Colonic mucosa (tissue), 4 donors: ENCODE results near the gene FBRSL1. TPM values are rescaled to one million over a fixed set of nuclear protein-coding genes. Genes with fewer than 3 reads are reported as not detected.

Experiments used
- DNase-seq: peaks from one replicate; pipeline ENCODE4 v3.0.0-alpha.2; 2020
- H3K27ac ChIP-seq: fragments of 200-600 bp; one replicate; pipeline ENCODE4 v1.8.0; 2021
- H3K27me3 ChIP-seq: fragments of 200-600 bp; one replicate; pipeline ENCODE4 v1.8.0; 2021
- H3K36me3 ChIP-seq: fragments of 200-600 bp; one replicate; pipeline ENCODE4 v1.8.0; 2021
- H3K4me1 ChIP-seq: fragments of 200-600 bp; one replicate; pipeline ENCODE4 v1.8.0; 2021; ENCODE audit warnings: mild to moderate bottlenecking
- H3K4me3 ChIP-seq: fragments of 200-600 bp; one replicate; pipeline ENCODE4 v1.8.0; 2021
- H3K9ac ChIP-seq, 2 donors: one replicate each; pipeline ENCODE4 v1.7.0; 2013; ENCODE audit warnings: control low read depth in 2 of 2, low read depth in 2 of 2, low read length in 2 of 2
- H3K9me3 ChIP-seq: fragments of 200-600 bp; one replicate; pipeline ENCODE4 v1.8.0; 2021
- intact Hi-C: fragments of 100-400 bp; cut with DNase I; formaldehyde crosslinking; loops from one replicate; pipeline ENCODE4 v1.14.1; 2022
- total RNA-seq, 2 donors: library from RNA; stranded (reverse); fragmentation: NEBNext Ultra II Directional in 1 of 2; extraction: Animal tissue kit (Norgen Biotek cat#: 25700) in 1 of 2; gene quantifications; one replicate each; pipeline ENCODE4 v1.2.1, GENCODE V29; 2021
- TF ChIP-seq, protein P1 (sequence below): fragments of 200-600 bp; IDR thresholded peaks from one replicate; pipeline ENCODE4 v1.8.0; 2022; ENCODE audit warnings: antibody characterized with exemption, mild to moderate bottlenecking
- donor health status: healthy.
- donor health status: DM: no; HTN: no; CAD: no.
- donor health status: DM: no; HTN: no; CAD: no.

Gene FBRSL1
- total RNA-seq, 2 donors from 2014 or later, result 51.9 to 101 TPM

DNA sequence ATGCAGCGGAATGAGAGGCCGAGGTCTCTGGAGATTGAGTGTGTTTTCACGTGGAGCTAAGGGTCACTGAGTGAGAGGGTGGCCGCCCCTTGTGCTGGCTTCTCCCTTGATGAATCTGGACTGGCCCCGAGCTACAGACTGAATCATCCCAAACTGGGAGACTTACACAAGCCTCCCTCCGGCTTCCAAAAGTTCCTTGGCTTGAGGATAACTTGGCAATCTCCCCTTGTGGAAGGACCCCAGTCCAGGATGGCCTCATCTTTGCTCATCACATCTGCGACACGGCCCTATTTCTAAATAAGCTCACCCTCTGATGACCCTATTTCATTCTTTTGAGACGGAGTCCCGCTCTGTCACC lies 41.5 kb upstream of the FBRSL1 start:
- H3K36me3 ChIP-seq, result no peaks in the 10 kb centered on the region
- H3K27me3 ChIP-seq, result no peaks in the 10 kb centered on the region
- TF ChIP-seq, protein P1, sequence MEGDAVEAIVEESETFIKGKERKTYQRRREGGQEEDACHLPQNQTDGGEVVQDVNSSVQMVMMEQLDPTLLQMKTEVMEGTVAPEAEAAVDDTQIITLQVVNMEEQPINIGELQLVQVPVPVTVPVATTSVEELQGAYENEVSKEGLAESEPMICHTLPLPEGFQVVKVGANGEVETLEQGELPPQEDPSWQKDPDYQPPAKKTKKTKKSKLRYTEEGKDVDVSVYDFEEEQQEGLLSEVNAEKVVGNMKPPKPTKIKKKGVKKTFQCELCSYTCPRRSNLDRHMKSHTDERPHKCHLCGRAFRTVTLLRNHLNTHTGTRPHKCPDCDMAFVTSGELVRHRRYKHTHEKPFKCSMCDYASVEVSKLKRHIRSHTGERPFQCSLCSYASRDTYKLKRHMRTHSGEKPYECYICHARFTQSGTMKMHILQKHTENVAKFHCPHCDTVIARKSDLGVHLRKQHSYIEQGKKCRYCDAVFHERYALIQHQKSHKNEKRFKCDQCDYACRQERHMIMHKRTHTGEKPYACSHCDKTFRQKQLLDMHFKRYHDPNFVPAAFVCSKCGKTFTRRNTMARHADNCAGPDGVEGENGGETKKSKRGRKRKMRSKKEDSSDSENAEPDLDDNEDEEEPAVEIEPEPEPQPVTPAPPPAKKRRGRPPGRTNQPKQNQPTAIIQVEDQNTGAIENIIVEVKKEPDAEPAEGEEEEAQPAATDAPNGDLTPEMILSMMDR, result no peak
- no peak overlapping the region for H3K27ac ChIP-seq
- no peak for DNase-seq
- H3K4me1 ChIP-seq, result no peaks in the 10 kb centered on the region
- no peak overlapping the region for H3K9ac ChIP-seq
- no peaks in the 10 kb centered on the region for H3K9me3 ChIP-seq
- H3K4me3 ChIP-seq, result no peak overlapping the region
- intact Hi-C loops, result no loop called here

DNA sequence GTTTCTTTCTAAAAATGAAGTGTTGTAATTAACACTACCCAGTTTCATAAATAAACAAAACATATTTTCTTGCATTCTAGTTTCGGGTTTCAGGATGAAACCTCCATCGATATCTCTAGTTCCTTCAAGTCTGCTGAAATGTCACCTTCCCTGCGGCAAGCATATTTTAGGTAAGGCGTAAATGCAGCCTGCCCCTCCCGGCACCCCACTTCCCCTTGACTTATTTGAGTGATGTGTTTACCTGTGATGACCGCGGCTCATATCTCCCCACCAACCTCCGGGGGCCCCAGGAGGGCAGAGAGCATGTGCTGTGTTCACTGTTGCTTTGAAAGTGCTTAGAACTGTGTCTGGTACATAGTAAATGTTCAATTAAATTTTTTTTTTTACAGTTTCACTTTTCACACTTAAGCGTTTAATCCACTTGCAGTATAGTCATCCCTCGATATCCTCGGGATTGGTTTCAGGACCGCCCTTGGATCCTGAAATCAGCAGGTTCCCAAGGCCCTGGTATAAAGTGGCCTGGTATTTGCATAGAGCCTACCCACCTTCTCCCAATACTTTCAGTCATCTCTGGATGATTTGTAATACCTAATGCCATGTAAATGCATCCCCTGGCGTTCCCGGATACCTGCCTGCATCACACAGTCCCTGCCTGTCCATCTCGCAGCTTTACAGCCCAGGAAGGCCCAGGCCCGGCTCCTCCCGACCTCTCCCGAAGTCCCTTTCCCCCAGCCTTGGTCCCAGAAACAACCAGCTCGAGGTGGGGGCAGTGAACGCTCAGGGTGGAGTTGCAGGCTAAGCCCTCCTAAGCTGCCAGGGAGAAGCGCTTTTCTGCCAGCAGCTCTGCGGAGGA lies 40.2 kb upstream of the FBRSL1 start:
- Histone ChIP-seq H3K4me1 (no peaks in the 10 kb centered on the region), H3K9ac (no peak overlapping the region), H3K9me3 (no peaks in the 10 kb centered on the region), H3K27me3 (no peaks in the 10 kb centered on the region), H3K36me3 (no peaks in the 10 kb centered on the region), H3K27ac (no peak overlapping the region), H3K4me3 (no peak overlapping the region)
- intact Hi-C loops, result no loop called here
- TF ChIP-seq, protein P1, result no peak
- DNase-seq, result no peak

DNA sequence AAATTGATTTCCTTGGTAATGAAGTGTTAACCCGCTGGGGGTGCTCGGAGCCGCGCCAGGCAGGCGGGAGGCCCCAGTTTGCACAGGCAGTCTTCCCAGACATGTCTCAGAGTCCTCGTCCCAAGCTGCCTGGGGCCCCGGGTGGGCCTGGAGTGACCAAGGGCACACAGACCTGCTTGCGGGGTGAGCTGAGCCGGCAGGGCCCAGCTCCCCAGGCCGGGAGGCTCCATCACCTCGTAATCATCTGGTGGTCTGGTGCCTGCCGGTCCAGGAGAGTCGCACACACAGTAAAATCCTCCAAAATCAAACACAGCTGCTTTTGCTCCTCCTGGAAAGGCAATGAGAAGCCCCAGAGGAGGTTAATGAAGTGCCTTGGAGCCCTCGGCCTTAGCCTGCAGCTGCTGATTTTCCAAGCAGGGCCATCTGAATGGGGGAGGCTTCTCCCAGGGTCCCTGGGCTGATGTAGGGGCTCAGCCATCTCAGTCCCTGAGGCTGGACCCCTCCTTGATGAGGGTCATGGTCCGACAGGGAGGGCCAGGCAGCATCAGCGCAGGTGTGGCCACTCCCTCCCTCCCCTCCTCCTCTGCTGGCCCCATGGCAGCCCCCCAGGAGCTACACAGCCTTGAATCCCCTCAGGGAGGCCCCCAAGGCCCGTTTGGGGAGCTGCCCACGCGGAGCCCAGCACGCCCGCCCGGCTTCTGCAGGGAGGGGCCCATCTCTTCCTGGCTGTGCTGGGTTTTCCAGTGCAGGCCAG lies 39.4 kb upstream of the FBRSL1 start:
- H3K9ac ChIP-seq, result no peak overlapping the region
- no peak overlapping the region for H3K27ac ChIP-seq
- TF ChIP-seq, protein P1, result no peak
- no peaks in the 10 kb centered on the region for H3K36me3 ChIP-seq
- no peaks in the 10 kb centered on the region for H3K27me3 ChIP-seq
- no peaks in the 10 kb centered on the region for H3K9me3 ChIP-seq
- no peak for DNase-seq
- no peaks in the 10 kb centered on the region for H3K4me1 ChIP-seq
- intact Hi-C loops, result no loop called here
- no peak overlapping the region for H3K4me3 ChIP-seq

DNA sequence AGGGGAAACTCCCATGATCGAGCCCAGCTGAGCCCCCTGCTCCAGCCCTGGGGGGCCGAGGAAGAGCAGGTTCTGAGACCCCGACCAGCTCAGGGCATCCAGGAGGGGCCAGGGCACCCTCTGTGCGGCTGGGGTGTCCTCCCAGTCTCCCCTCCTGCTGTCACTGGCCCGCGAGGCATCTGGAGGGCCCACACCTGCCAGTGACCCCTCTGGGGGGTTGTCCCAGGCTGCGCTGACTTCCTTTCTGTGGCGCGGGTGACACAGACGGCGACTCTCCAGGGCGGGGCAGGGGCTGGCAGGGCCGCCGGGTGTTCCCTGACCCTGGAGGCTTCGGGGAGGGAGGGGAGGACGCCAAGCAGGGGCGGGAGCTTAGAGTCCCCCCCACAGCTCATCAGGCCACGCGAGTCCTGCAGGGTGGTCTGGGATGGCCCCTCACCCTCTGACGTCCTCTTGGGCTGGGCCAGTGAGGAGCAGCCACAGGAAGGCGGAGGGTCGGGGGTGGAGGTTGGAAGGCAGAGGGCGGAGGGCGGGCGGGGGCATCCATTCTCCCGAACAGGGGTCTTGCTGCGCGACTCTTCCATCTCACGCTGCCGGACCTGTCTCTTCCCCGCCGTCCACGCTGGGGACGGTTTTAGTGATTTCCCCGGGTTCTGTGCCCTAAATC lies 38.6 kb upstream of the FBRSL1 start:
- no peak for DNase-seq
- no peaks in the 10 kb centered on the region for H3K9me3 ChIP-seq

DNA sequence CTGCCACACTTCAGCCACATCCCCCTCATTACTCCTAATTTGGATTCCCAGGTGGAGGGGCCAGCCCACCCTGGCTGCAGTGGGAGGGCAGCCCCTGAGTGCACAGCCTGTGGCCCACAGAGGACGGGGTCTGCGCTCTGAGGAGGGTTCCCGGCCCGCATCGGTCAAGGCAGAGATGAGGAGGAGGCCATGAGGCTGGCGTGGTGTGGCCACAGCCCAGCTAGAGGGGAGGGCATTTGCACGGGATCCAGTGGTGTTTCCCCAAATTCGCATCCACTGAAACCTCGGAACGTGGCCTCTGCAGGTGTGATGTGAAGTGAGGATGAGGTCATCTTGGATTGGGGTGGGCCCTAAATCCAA lies 38.1 kb upstream of the FBRSL1 start:
- Histone ChIP-seq H3K4me1 (no peaks in the 10 kb centered on the region), H3K27me3 (no peaks in the 10 kb centered on the region), H3K9me3 (no peaks in the 10 kb centered on the region), H3K4me3 (no peak overlapping the region), H3K36me3 (no peaks in the 10 kb centered on the region), H3K27ac (no peak overlapping the region), H3K9ac (no peak overlapping the region)
- TF ChIP-seq, protein P1, result no peak
- no peak for DNase-seq
- intact Hi-C loops, result no loop called here

More for the DNA sequence above, 38.6 kb upstream of the FBRSL1 start:
- Histone ChIP-seq H3K27me3 (no peaks in the 10 kb centered on the region), H3K27ac (no peak overlapping the region), H3K4me1 (no peaks in the 10 kb centered on the region), H3K36me3 (no peaks in the 10 kb centered on the region), H3K9ac (no peak overlapping the region), H3K4me3 (no peak overlapping the region)
- intact Hi-C loops, result no loop called here
- TF ChIP-seq, protein P1, result no peak
